NCI-H510A (cell line): ENCODE measurements around the gene ELMO1.

ENCODE experiments used
- DNase-seq: peaks from one replicate; lab custom pipeline; 2025; lab: John Stamatoyannopoulos, UW

ELMO1 gene

GRCh38 chr7:37448636-37449361 is at the start of gene ELMO1:
Gene ELMO1 (minus strand): TSS chr7:37448864. CDS start chr7:37342690, 106,174 bp downstream.
- peak; percentile 66 for DNase-seq

- no peak for DNase-seq
Observed at GRCh38 chr7:37497576-37497975, 48.9 kb upstream of the ELMO1 start.

GRCh38 chr7:37495574-37496184 is 47.0 kb upstream of the ELMO1 start:
- DNase-seq, result no peak

- no peak for DNase-seq
Observed at GRCh38 chr7:37494926-37495325, 46.3 kb upstream of the ELMO1 start.

GRCh38 chr7:37493810-37494209 is 45.1 kb upstream of the ELMO1 start:
- DNase-seq, result no peak

- DNase-seq, result no peak
Observed at GRCh38 chr7:37493123-37493522, 44.5 kb upstream of the ELMO1 start.

GRCh38 chr7:37491919-37492694 is 43.4 kb upstream of the ELMO1 start:
- peak; percentile 32 for DNase-seq

GRCh38 chr7:37489703-37490102 is 41.0 kb upstream of the ELMO1 start:
- no peak for DNase-seq

GRCh38 chr7:37488163-37488764 is 39.6 kb upstream of the ELMO1 start:
- DNase-seq, result no peak

GRCh38 chr7:37484426-37485073 is 35.9 kb upstream of the ELMO1 start:
- no peak for DNase-seq

GRCh38 chr7:37483627-37484026 is 35.0 kb upstream of the ELMO1 start:
- no peak for DNase-seq

GRCh38 chr7:37482953-37483352 is 34.3 kb upstream of the ELMO1 start:
- no peak for DNase-seq

- DNase-seq, result no peak
Observed at GRCh38 chr7:37482505-37482904, 33.8 kb upstream of the ELMO1 start.

GRCh38 chr7:37481722-37482288 is 33.1 kb upstream of the ELMO1 start:
- DNase-seq, result no peak

- no peak for DNase-seq
Observed at GRCh38 chr7:37481154-37481553, 32.5 kb upstream of the ELMO1 start.

- no peak for DNase-seq
Observed at GRCh38 chr7:37480041-37481031, 31.7 kb upstream of the ELMO1 start.

GRCh38 chr7:37476881-37477450 is 28.3 kb upstream of the ELMO1 start:
- no peak for DNase-seq

GRCh38 chr7:37476428-37476827 is 27.8 kb upstream of the ELMO1 start:
- DNase-seq, result no peak

- no peak for DNase-seq
Observed at GRCh38 chr7:37475646-37476045, 27.0 kb upstream of the ELMO1 start.

GRCh38 chr7:37471619-37472018 is 23.0 kb upstream of the ELMO1 start:
- no peak for DNase-seq
